Naive thymus-derived CD4-positive, alpha-beta T cell (primary cell): ENCODE data around the gene MTM1. TPM values are rescaled to one million over a fixed set of nuclear protein-coding genes. Genes with fewer than 3 reads are reported as not detected.

Experiments
- ATAC-seq: fragments of 150-1000 bp; cut with Tn5 transposase; 2 replicates; pipeline ENCODE4 v1.10.0; 2021; ENCODE audit warnings: mild to moderate bottlenecking, moderate library complexity
- CTCF ChIA-PET: fragments of 350-600 bp; sonication (Branson Sonifier 250); formaldehyde crosslinking; loops from one replicate; lab custom pipeline; 2021; ENCODE audit warnings: antibody characterized with exemption; lab: Charles Lee
- POLR2A ChIA-PET: fragments of 350-600 bp; sonication (Branson Sonifier 250); formaldehyde crosslinking; loops from one replicate; lab custom pipeline; 2021; ENCODE audit warnings: antibody characterized with exemption, inconsistent platforms; lab: Charles Lee
- DNase-seq, 9 donors: peaks; one replicate each; pipeline versions ENCODE4 v3.0.0 to v3.0.0-alpha.2; 2020 to 2022; ENCODE audit warnings: mixed read lengths in 1 of 9
- H3K27ac ChIP-seq: one replicate; pipeline ENCODE4 v1.7.0; 2013; ENCODE audit warnings: mild to moderate bottlenecking, low read depth, low read length, moderate library complexity
- H3K27me3 ChIP-seq, 2 donors: one replicate each; pipeline ENCODE4 v1.7.0; 2013; ENCODE audit warnings: low read length in 2 of 2, mild to moderate bottlenecking in 2 of 2, moderate library complexity in 2 of 2; ENCODE audit not compliant: control insufficient read depth in 2 of 2, insufficient read depth in 2 of 2
- H3K36me3 ChIP-seq, 3 experiments: 1 replicate in 2 of 3; 2 replicates in 1 of 3; pipeline ENCODE4 v1.7.0; 2013; ENCODE audit warnings: low read length in 3 of 3, mild to moderate bottlenecking in 3 of 3, moderate library complexity in 1 of 3; ENCODE audit not compliant: insufficient read depth in 3 of 3, control insufficient read depth in 2 of 3
- H3K4me1 ChIP-seq, 2 donors: one replicate each; pipeline ENCODE4 v1.7.0; 2013; ENCODE audit warnings: low read length in 2 of 2, mild to moderate bottlenecking in 2 of 2, moderate library complexity in 1 of 2; ENCODE audit not compliant: control insufficient read depth in 2 of 2, insufficient read depth in 2 of 2
- H3K4me3 ChIP-seq: 2 replicates; pipeline ENCODE4 v1.7.0; 2013; ENCODE audit warnings: mild to moderate bottlenecking, low read length
- H3K9me3 ChIP-seq, 3 experiments: 1 replicate in 2 of 3; 2 replicates in 1 of 3; pipeline ENCODE4 v1.7.0; 2013; ENCODE audit warnings: low read length in 3 of 3; ENCODE audit not compliant: control insufficient read depth in 2 of 3
- H3K27ac Mint-ChIP-seq, 9 donors: one replicate each; pipeline ENCODE4 v1.8.0; 2020 to 2022; ENCODE audit warnings: mixed read lengths in 9 of 9, mild to moderate bottlenecking in 8 of 9, moderate library complexity in 5 of 9, inconsistent platforms in 2 of 9
- H3K27me3 Mint-ChIP-seq, 5 donors: one replicate each; pipeline ENCODE4 v1.8.0; 2021 to 2022; ENCODE audit warnings: mixed read lengths in 5 of 5, mild to moderate bottlenecking in 1 of 5
- H3K36me3 Mint-ChIP-seq, 5 donors: one replicate each; pipeline ENCODE4 v1.8.0; 2020 to 2022; ENCODE audit warnings: mixed read lengths in 5 of 5, mild to moderate bottlenecking in 3 of 5, inconsistent platforms in 1 of 5
- H3K4me1 Mint-ChIP-seq, 7 donors: one replicate each; pipeline ENCODE4 v1.8.0; 2020 to 2022; ENCODE audit warnings: mixed read lengths in 7 of 7, mild to moderate bottlenecking in 3 of 7, inconsistent platforms in 1 of 7
- H3K4me3 Mint-ChIP-seq, 10 donors: one replicate each; pipeline ENCODE4 v1.8.0; 2020 to 2022; ENCODE audit warnings: mild to moderate bottlenecking in 10 of 10, mixed read lengths in 10 of 10, moderate library complexity in 6 of 10, inconsistent platforms in 2 of 10
- H3K9me3 Mint-ChIP-seq, 11 donors: one replicate each; pipeline ENCODE4 v1.8.0; 2020 to 2022; ENCODE audit warnings: mixed read lengths in 11 of 11, mild to moderate bottlenecking in 4 of 11, inconsistent platforms in 1 of 11, moderate library complexity in 1 of 11
- intact Hi-C, 2 donors: fragments of 100-400 bp; cut with micrococcal nuclease; formaldehyde crosslinking; loops; one replicate each; pipeline ENCODE4 v1.15.1; 2023
- polyA plus RNA-seq, 2 donors: library from polyadenylated mRNA; unstranded; fragments of 300-500 nt; fragmentation: Illumina TruSeq; gene quantifications; one replicate each; pipeline ENCODE4 v1.2.3, GENCODE V29; 2021
- total RNA-seq, 6 experiments: library from RNA in 5 of 6; stranded (reverse) in 5 of 6; gene quantifications; 1 replicate in 5 of 6; 2 replicates in 1 of 6; pipeline ENCODE4 v1.2.3 and lab custom pipeline; 2021 to 2026

MTM1 gene
- total and polyA plus RNA-seq, 7 experiments from 2014 or later, result 11.9 to 34.7 (median 24.6) TPM

- Mint-ChIP-seq H3K27ac (peak within 1 kb of the TSS; percentile 95 to 99 (median 97)), H3K36me3 (peaks cover 0 to 24% (median 0%) of the 10 kb centered on the region in 5 donors), H3K9me3 (peaks cover 0 to 2% (median 0%) of the 10 kb centered on the region in 11 donors), H3K27me3 (no peaks in the 10 kb centered on the region), H3K4me3 (peak within 1 kb of the TSS; percentile 92 to 98 (median 94)), H3K4me1 (peaks cover 29 to 77% (median 67%) of the 10 kb centered on the region in 7 donors)
- Histone ChIP-seq H3K27me3 (no peaks in the 10 kb centered on the region), H3K4me3 (peak within 1 kb of the TSS; percentile 72), H3K9me3 (no peaks in the 10 kb centered on the region), H3K36me3 (no peaks in the 10 kb centered on the region), H3K27ac (peak within 1 kb of the TSS; percentile 80), H3K4me1 (peaks cover 37 to 51% of the 10 kb centered on the region in 2 donors)
- peak; percentile 81 for ATAC-seq
- ChIA-PET POLR2A (interaction anchor here (0.7 to 3.3 kb wide), 17 partner anchors 8 to 755 kb away, joined by 3 to 21 read pairs (median 4); partner anchors contain the start of genes EOLA2 and MTM1), CTCF (interaction anchor here (0.8 to 2.5 kb wide), 7 partner anchors 9 to 754 kb away, joined by 3 to 11 read pairs (median 7); partner anchors contain the start of gene EOLA2)
- DNase-seq, result peak; percentile 36 to 61 (median 57)
- intact Hi-C loops, result loop anchor here (1.0 to 10.0 kb wide), 11 partner anchors 10 to 1188 kb away; partner anchors contain the start of genes CD99L2 (in 2 of the 2), MAMLD1 (in 2 of the 2), MTM1 (in 2 of the 2) and EOLA1 (in 1 of the 2)
These were observed 124.7 kb downstream of the MTM1 start, which contains the start of gene MTMR1 for GRCh38 chrX:150692831-150693724. TSS of gene MTMR1 (plus strand) at chrX:150693396. CDS start at chrX:150693531, 135 bp downstream.

- ChIA-PET CTCF (interaction anchor here (1.8 to 2.5 kb wide), 4 partner anchors 10 to 755 kb away, joined by 5 to 10 read pairs (median 8); partner anchors contain the start of gene EOLA2), POLR2A (interaction anchor here (0.9 to 3.3 kb wide), 10 partner anchors 8 to 754 kb away, joined by 3 to 21 read pairs (median 4); partner anchors contain the start of gene MTM1)
- Mint-ChIP-seq H3K36me3 (peaks cover 0 to 21% (median 0%) of the 10 kb centered on the region in 5 donors), H3K4me3 (peak overlapping the region; percentile 85 to 98 (median 94)), H3K27ac (peak overlapping the region; percentile 95 to 99 (median 97)), H3K4me1 (peaks cover 25 to 68% (median 61%) of the 10 kb centered on the region in 7 donors), H3K27me3 (no peaks in the 10 kb centered on the region), H3K9me3 (peaks cover 0 to 2% (median 0%) of the 10 kb centered on the region in 11 donors)
- Histone ChIP-seq H3K4me3 (peak overlapping the region; percentile 61), H3K9me3 (no peaks in the 10 kb centered on the region), H3K27me3 (no peaks in the 10 kb centered on the region), H3K36me3 (no peaks in the 10 kb centered on the region), H3K27ac (peak overlapping the region; percentile 80), H3K4me1 (peaks cover 37 to 43% of the 10 kb centered on the region in 2 donors)
- peak; percentile 12 to 65 (median 51) for DNase-seq
- intact Hi-C loops, result loop anchor here (1.0 to 10.0 kb wide), 11 partner anchors 9 to 1189 kb away; partner anchors contain the start of genes CD99L2 (in 2 of the 2), MAMLD1 (in 2 of the 2), MTM1 (in 2 of the 2) and EOLA1 (in 1 of the 2)
- peak; percentile 62 for ATAC-seq
These were observed 125.5 kb downstream of the MTM1 start for GRCh38 chrX:150693725-150694574.

GRCh38 chrX:150694738-150695410 lies 126.5 kb downstream of the MTM1 start:
- H3K9me3 Mint-ChIP-seq, result peaks cover 0 to 2% (median 0%) of the 10 kb centered on the region in 11 donors
- Histone ChIP-seq H3K27ac (peak overlapping the region; percentile 80), H3K36me3 (no peaks in the 10 kb centered on the region), H3K4me3 (peak overlapping the region; percentile 17), H3K9me3 (no peaks in the 10 kb centered on the region), H3K4me1 (peaks cover 37 to 41% of the 10 kb centered on the region in 2 donors), H3K27me3 (no peaks in the 10 kb centered on the region)
- no peaks in the 10 kb centered on the region for H3K27me3 Mint-ChIP-seq
- peak overlapping the region; percentile 83 to 97 (median 96) for H3K27ac Mint-ChIP-seq
- peak; percentile 42 for ATAC-seq
- peak in 3 of 9 donors; percentile 6 to 29 (median 22) for DNase-seq
- H3K36me3 Mint-ChIP-seq, result peaks cover 0 to 21% (median 0%) of the 10 kb centered on the region in 5 donors
- ChIA-PET POLR2A (interaction anchor here (0.9 to 3.3 kb wide), 8 partner anchors 8 to 126 kb away, joined by 3 to 21 read pairs (median 4); partner anchors contain the start of gene MTM1), CTCF (interaction anchor here (1.2 to 2.4 kb wide), 3 partner anchors 8 to 23 kb away, joined by 3 to 10 read pairs (median 7); no protein-coding TSS in a partner anchor)
- peaks cover 25 to 64% (median 58%) of the 10 kb centered on the region in 7 donors for H3K4me1 Mint-ChIP-seq
- intact Hi-C loops, result loop anchor here (1.0 to 10.0 kb wide), 7 partner anchors 8 to 1190 kb away; partner anchors contain the start of genes CD99L2 (in 1 of the 2), EOLA1 (in 1 of the 2), EOLA2 (in 1 of the 2) and HSFX3 (in 1 of the 2)
- peak overlapping the region; percentile 56 to 97 (median 88) for H3K4me3 Mint-ChIP-seq

- H3K9me3 ChIP-seq, result no peaks in the 10 kb centered on the region
- Mint-ChIP-seq H3K36me3 (peaks cover 0 to 11% (median under 1%) of the 10 kb centered on the region in 5 donors), H3K27me3 (no peaks in the 10 kb centered on the region), H3K27ac (peak overlapping the region; percentile 58 to 97 (median 95)), H3K4me3 (peak overlapping the region; percentile 51 to 97 (median 88)), H3K4me1 (peaks cover 22 to 60% (median 52%) of the 10 kb centered on the region in 7 donors), H3K9me3 (no peaks in the 10 kb centered on the region)
- ChIA-PET CTCF (interaction anchor here (0.9 kb wide), 1 partner anchor 15 kb away, joined by 3 read pairs; no protein-coding TSS in a partner anchor), POLR2A (interaction anchor here (0.9 to 1.1 kb wide), 2 partner anchors 13 to 19 kb away, joined by 3 to 4 read pairs; no protein-coding TSS in a partner anchor)
- no peak overlapping the region for H3K4me3 ChIP-seq
- peak overlapping the region; percentile 80 for H3K27ac ChIP-seq
- H3K36me3 ChIP-seq, result no peaks in the 10 kb centered on the region
- intact Hi-C loops, result loop anchor here in 1 of 2 donors (1.0 to 10.0 kb wide), 5 partner anchors 20 to 1192 kb away; partner anchors contain the start of genes EOLA1, EOLA2, HSFX3 and IDS
- ATAC-seq, result no peak
- no peak for DNase-seq
- H3K27me3 ChIP-seq, result no peaks in the 10 kb centered on the region
- H3K4me1 ChIP-seq, result peaks cover 28 to 29% of the 10 kb centered on the region in 2 donors
These were observed 127.9 kb downstream of the MTM1 start for GRCh38 chrX:150696331-150696730.

- H3K27me3 ChIP-seq, result no peaks in the 10 kb centered on the region
- peak in 1 of 9 donors; percentile 8 for DNase-seq
- Mint-ChIP-seq H3K4me1 (peaks cover 18 to 60% (median 51%) of the 10 kb centered on the region in 7 donors), H3K27me3 (no peaks in the 10 kb centered on the region), H3K9me3 (no peaks in the 10 kb centered on the region), H3K4me3 (peak overlapping the region; percentile 53 to 95 (median 75)), H3K27ac (peak overlapping the region in 8 of 9 donors; percentile 28 to 97 (median 68)), H3K36me3 (peaks cover 0 to 11% (median 5%) of the 10 kb centered on the region in 5 donors)
- H3K36me3 ChIP-seq, result no peaks in the 10 kb centered on the region
- peaks cover 22 to 23% of the 10 kb centered on the region in 2 donors for H3K4me1 ChIP-seq
- ChIA-PET POLR2A (interaction anchor here (1.0 to 1.1 kb wide), 2 partner anchors 9 to 13 kb away, joined by 3 to 4 read pairs; no protein-coding TSS in a partner anchor), CTCF (no interaction called here)
- intact Hi-C loops, result loop anchor here in 1 of 2 donors (1.0 to 10.0 kb wide), 5 partner anchors 19 to 1192 kb away; partner anchors contain the start of genes EOLA1, EOLA2, HSFX3 and IDS
- no peaks in the 10 kb centered on the region for H3K9me3 ChIP-seq
- H3K4me3 ChIP-seq, result no peak overlapping the region
- peak overlapping the region; percentile 80 for H3K27ac ChIP-seq
- ATAC-seq, result no peak
These were observed 128.4 kb downstream of the MTM1 start for GRCh38 chrX:150696866-150697265.
